HK-2 (cell line): Measurements from ENCODE around the gene FOXA3.

ENCODE experiments used
- DNase-seq: peaks from one replicate; pipeline ENCODE4 v3.0.0-alpha.2; 2018; ENCODE audit not compliant: unreplicated experiment

FOXA3 gene

GRCh38 chr19:45873219-45873772 is 9.2 kb downstream of the FOXA3 start:
- no peak for DNase-seq

- DNase-seq = no peak
Measured at GRCh38 chr19:45874620-45874966, 10.5 kb downstream of the FOXA3 start.

- no peak for DNase-seq
Measured at GRCh38 chr19:45876161-45876410, 12.0 kb downstream of the FOXA3 start.

- DNase-seq = no peak
Measured at GRCh38 chr19:45876411-45877197, 12.5 kb downstream of the FOXA3 start.

- DNase-seq = no peak
Measured at GRCh38 chr19:45878043-45878794, 14.1 kb downstream of the FOXA3 start.

GRCh38 chr19:45879055-45879454 is 14.9 kb downstream of the FOXA3 start:
- no peak for DNase-seq

GRCh38 chr19:45879971-45880370 is 15.8 kb downstream of the FOXA3 start:
- no peak for DNase-seq

- DNase-seq = no peak
Measured at GRCh38 chr19:45881082-45881908, 17.2 kb downstream of the FOXA3 start.

- no peak for DNase-seq
Measured at GRCh38 chr19:45881909-45882528, 17.9 kb downstream of the FOXA3 start.

- peak; percentile 89 for DNase-seq
Measured at GRCh38 chr19:45882652-45883585, 18.8 kb downstream of the FOXA3 start.

- DNase-seq = no peak
Measured at GRCh38 chr19:45883586-45883880, 19.4 kb downstream of the FOXA3 start.

GRCh38 chr19:45883881-45884681 is 20.0 kb downstream of the FOXA3 start:
- no peak for DNase-seq

GRCh38 chr19:45884682-45885555 is 20.8 kb downstream of the FOXA3 start:
- DNase-seq = peak; percentile 50

GRCh38 chr19:45885556-45886426 is 21.7 kb downstream of the FOXA3 start, which contains the start of gene IRF2BP1:
Gene IRF2BP1 (minus strand): TSS chr19:45886141. CDS start chr19:45885774, 367 bp downstream.
- peak; percentile 89 for DNase-seq

- peak; percentile 89 for DNase-seq
Measured at GRCh38 chr19:45886427-45887199, 22.5 kb downstream of the FOXA3 start.

GRCh38 chr19:45887200-45887710 is 23.1 kb downstream of the FOXA3 start:
- no peak for DNase-seq
